ENCODE results near the gene TP73.
A peak's percentile ranks its signal among the peaks of the same experiment; 100 is the strongest.
"Not testable (repeated sequence)": the region's sequence is repeated elsewhere in the genome, so short reads cannot be mapped to it uniquely, and the experiment has no call there.

The TP73 gene

DNA sequence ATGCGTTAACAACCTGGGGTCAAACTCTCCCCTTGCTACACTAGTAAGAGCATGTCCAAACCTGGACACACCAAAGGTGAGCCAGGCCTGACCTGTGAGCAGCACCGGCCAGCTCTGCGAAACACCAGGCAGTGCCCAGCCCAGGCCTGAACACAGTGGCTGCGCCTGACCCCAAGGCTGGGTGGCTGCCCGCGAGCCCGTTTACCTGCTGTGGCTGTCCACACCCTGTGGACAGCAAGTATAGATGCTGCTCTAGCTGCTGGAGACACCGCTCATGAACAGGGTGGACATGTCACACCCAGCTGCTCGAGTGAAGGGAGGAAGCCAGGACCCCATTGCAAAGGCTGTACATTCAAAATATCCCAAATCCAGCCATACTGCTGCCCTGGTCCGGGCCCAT is 92.3 kb downstream of the TP73 start:
- no peak for DNase-seq (ENCODE audit: low read depth)

DNA sequence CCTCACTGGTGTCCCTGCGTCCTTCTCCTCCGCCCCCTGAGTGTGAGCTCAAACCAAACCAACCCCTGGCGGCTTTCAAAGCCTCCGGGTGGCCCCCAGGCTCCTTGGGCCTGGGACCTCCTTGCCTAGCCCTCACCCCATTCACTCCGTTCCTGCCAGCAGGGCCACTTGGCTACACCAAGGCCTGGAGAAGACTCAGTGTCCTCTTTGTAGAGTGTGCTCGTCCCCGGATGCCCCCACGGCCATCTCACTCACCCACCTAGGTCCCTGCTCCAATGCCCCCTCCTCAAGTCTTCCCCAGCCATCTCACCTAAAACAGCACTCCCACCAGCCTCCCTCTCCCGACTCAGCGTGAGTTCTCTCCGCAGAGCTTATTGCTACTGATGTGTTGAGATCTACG is 92.8 kb downstream of the TP73 start:
- no peak for DNase-seq (ENCODE audit: low read depth)

DNA sequence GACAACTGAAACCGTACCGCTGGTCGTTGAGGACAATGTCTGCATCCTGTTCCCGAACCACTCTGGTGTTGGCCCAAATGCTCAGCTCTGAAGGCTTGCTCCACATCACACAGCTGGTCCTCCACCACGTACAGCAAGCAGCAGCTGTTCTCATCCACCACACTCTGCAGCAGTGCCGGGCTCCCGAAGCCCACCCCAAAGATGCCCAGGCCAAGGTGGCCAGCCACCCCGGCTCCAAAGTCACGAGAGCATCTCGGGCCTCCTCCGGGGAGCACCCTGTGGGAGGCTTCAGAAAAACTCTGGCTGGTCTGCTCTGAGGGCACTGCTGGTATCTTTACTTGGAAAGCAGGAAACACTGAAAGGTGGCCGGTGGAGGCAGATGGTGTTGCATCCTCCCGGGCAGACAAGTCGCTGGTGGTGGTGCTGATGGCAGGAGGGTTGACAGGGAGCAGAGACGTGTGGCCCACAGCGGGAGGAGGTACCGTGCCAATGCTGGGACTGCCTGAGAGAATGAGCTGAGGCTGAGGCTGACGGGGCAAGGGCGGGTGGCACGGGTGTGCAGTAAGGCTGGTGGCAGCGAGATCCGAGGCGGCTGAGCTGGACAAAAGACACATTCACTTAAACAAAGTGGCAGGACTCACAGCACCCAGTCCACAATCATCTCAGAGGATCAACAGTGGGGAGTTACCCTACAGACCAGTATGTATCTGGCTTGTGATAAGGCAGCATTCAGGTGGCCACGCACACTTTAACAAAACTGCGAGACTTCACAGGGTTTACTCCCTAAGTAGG is 93.5 kb downstream of the TP73 start:
- DNase-seq (ENCODE audit: low read depth) = no peak

DNA sequence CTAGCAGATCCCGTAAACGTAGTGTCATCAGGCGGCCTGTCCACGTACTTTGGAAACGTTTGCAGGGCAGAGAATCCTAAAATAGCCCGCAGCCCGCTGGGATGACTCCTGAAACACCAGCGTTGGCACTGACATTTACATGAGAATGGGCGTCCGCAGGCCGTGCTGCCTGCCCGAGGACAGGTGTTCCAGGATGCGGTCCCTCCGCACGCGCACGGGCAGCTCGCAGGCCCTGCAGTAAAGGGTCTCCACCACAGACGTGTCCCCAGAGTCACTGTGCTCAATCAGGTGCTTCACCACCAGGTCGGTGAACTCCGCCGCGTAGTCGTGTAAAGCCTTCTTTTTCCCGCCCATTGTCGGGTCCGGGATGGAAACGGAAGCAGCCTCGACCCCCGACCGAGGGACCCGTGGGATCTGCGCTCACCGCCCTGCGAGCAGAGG is 94.1 kb downstream of the TP73 start:
- DNase-seq (ENCODE audit: low read depth) = no peak

DNA sequence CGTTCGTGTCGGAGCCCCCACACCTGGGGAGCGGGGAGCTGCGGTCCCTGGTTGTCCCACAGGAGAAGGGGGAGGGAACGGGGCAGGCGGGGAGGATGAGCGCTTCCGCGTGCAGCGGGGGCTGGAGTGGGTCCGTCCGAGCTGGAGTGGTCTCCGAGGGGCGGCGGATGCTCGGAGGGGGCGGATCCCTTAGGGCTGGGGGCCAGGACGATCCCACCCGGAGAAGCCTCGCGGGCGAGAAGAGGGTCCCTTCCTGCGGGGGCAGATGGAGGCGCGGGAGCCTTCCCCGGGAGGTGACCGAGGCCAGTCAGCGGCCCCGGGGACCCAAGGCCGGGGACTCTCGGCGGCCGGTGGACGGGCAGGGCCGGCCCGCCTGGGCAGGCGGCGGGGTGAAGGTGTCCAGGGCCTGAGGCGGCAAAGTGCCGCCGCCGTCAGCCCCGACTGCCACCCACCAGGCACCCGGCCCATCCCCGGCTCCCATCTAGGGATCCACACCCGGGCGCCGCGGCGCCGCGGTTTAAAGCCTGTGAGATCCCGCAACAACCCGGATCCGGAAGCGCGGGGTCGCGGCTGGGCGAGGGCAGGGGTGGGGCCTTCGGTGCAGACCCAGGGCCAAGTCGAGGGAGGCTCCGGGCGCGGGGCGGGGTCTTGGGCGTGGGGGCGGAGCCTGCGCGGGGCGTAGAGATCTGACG is 94.7 kb downstream of the TP73 start:
- peak; percentile 83 for DNase-seq (ENCODE audit: low read depth)

DNA sequence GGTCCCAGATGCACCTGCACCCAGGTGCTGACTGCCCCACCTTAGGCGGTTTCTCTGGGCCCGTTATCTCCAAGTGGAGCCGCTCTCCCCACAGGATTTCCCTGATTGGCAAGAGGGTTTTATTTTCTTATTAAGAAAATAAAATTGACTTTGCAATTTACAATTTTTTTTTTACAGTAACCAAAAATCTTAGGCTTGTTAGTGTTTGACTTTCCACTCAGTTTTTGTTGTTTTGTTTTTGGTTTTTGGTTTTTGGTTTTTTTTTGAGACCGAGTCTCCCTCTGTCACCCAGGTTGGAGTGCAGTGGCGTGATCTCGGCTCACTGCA is 95.2 kb downstream of the TP73 start:
- no peak for DNase-seq (ENCODE audit: low read depth)

DNA sequence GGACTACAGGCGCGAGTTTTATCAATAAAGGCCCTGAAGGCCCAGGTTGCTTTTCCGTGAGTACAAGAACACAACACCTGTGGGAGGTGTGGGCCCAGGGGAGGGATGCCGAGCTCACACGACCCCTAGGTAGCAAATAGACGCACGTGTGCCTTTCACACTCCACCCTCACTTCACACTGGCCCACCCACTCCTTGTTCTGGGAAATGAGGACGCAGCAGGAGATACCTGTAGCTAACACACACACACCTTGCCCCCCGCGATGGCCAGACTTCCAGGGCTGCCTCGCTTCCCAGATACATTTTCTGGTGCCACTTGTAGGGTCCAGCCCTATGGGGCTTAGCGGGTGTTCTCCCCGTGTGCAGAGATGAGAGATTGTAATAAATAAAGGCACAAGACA is 95.6 kb downstream of the TP73 start:
- DNase-seq (ENCODE audit: low read depth) = no peak

DNA sequence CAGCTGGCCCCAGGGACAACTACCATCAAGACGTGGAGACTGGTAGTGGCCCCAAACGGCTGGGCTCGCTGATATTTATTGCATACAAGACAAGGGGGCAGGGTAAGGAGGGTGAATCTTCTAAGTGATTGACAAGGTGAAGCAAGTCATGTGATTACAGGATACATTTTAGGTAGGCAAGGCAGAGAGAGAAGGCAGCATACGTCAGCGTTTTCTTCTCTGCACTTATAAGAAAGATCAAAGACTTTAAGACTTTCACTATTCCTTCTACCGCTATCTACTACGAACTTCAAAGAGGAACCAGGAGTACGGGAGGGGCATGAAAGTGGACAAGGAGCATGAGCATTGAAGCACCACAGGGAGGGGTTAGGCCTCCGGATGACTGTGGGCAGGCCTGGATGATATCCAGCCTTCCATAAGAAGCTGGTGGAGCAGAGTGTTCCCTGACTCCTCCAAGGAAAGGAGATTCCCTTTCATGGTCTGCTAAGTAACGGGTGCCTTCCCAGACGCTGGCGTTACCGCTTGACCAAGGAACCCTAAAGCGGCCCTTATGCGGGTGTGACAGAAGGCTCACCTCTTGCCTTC is 96.1 kb downstream of the TP73 start:
- DNase-seq (ENCODE audit: low read depth) = not testable (repeated sequence)

DNA sequence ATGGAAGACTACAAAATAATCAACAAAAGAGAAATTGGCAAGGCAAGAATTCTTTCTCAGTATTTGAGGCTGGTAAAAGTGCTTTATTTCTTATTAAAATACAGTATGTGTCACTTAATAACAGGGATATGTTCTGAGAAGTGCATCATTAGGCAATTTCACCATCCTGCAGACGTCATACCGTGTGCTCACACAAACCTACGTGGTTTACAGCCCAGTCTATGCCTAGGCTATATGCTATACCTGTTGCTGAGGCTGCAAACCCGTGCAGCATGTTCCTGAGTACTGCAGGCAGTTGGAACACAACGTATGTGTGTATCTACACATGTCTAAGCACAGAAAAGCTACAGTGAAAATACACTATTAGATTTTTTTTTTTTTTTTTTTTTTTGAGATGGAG is 97.2 kb downstream of the TP73 start:
- no peak for DNase-seq (ENCODE audit: low read depth)

DNA sequence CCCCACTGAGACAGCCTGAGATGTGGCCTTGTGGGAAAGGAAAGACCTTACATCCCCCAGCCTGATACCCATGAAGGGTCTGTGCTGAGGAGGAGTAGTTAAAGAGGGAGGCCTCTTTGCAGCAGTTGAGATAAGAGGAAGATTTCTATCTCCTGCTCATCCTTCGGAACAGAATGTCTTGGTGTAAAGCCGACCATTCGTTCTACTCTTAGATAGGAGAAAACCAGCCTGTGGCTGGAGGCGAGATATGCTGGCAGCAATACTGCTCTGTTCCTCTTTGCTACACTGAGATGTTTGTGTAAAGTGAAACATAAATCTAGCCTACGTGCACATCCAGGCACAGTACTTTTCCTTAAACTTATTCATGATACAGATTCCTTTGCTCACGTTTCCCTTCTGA is 98.4 kb downstream of the TP73 start:
- no peak for DNase-seq (ENCODE audit: low read depth)

DNA sequence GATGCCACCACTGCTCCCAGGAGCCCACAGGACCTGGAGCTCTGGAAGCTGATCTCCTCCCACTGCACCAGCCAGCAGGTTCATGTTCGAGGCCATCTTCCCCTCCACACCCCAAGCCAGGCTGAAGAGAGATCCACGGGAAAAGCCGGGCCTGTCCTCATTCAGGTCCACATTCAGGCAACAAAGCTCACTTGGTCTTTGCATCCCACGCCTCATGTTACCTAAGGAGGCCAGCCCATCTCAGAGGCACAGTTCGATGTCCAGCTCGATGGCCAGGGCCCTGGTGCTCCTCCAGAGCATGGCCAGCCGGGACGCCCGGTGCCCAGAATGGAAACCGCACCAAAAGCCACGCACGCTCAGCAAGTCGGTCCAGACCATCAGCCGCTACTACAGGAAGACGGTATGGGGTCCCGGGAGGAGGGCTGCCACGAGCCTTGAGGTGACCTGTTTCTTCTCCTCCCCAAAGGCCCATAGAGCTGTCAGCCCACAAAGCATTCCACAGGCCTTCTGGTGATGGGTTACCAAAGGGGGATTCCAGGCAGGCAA is 100.2 kb downstream of the TP73 start, which contains the start of gene CCDC27:
Gene CCDC27 (plus strand): TSS at position 51 of the 546 bp plus-strand sequence. CDS start 32 bp downstream, at position 83.
- DNase-seq (ENCODE audit: low read depth) = no peak

DNA sequence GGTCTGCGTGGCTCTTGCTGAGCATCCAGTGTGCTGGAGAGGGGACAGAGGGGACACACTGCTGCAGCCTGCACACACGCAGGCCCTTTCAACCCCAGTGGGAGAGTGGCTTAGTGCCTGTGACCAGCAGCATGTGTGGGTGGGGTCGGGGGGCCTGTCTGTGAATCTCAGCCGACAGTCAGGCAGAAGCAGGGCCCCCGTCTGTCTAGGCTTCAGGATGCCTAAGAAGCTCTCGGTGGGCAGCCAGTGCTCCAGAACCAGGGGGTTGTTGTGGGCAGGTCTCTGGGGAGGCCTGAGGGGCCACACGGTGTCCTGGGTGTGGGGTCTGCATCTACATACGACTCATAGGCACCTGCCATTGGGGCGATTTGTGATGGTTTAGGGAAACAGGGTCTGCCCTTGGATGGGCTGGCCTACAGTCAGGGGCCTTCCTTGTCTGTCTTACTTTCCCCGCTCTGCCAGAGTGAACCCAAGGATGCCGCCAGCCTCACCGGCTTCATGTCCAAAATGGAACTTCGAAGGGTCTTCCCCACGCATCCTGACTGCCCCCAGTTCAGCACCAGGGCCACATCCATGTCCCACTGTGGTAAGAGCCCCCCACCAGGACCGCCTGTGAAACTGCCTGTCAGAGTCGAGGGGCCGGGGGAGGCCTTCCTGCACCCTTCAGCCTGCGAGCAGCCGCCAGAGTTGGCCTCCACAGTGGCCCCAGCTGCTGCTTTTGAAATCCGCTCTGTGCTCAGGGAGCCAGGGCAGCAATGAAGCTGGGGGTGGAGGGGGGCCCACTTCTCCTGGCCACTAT is 101.5 kb downstream of the TP73 start:
- no peak for DNase-seq (ENCODE audit: low read depth)

DNA sequence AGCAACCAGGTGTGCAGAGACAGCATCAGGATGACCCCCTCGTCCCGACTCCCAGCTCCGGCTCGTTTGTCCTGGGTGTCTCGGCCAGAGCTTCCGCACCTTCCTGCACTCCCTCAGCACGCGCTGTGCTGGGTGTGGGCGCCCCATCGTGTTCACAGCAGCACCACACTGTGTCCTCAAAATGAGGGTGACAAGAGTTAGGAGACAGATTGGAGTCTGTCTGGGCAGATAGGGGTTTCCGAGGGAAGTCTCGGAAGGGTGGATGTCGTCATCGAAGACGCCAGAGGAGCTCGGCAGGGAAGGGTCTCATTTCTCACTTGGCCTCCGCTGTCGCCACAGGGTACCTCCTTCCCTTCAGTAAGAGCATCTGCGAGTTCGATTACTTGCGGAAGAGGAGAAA is 104.1 kb downstream of the TP73 start:
- no peak for DNase-seq (ENCODE audit: low read depth)

DNA sequence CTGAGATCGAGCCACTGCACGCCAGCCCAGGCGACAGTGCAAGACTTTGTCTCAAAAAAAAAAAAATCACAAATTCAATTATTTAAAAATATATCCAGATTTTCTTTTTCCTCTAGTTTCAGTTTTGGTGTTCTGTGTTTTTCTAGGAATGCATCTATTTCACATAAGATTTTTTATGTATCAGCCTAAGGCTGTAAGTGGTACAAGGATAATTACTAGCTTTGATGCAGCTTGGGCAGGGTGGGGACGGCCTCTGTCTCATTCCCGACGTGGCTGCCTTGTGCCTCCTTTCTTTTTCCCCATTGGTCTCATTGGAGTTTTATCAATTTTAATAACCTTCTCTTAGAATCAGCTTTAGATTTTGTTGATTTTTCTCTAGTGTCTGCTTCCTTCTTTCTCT is 106.8 kb downstream of the TP73 start:
- no peak for DNase-seq (ENCODE audit: low read depth)

DNA sequence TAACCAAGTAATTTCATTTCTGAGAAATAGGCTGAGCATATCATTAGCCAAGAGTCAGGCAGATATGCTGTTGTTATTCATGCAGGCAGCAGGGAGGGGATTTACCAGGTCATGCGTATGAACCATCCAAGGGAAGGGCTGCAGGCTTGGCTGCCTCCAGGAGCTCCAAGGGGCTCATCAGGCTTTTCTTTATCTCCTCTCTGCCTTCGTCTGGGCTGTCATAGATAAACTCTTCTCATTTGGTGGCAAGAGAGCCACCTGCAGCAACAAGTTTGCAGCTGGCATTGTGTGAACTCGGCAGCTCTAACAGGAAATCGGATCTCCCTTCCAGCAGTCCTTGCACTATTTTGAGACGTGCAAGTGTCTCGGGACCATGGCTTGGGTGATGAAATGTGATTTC is 107.5 kb downstream of the TP73 start:
- no peak for DNase-seq (ENCODE audit: low read depth)

DNA sequence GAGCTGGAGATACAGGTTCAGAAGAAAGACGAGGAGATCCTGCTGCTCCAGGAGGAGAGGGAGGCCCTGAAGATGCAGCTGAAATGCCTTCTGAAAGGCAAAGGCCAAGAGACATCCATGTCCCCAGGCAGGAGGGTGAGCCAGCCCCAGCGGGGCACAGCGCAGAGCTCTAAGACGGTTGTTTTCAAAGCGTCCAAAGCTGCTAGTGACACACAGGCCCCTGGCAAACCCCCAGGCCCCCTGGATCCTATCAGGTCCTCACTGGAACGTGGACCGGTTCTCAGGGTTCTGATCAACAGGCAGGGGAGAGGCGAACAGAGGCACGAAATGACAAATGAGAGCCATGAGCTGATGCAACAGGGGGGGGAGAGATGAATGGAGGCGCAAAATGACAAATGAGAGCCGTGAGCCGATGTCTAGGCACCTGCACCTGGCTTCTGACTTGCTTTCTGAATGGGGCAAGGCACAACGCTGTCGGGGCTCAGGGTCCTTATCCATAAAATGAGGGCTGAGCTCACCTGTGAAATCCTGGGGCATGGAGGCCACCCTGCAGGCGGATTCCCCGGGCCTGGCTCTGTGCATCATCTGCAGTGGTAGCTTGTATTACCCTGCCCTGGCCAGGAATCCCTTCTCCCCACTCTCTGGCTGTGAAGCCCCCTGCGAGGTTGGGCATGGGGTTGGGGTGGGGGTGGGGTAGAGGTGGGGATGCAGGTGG is 109.1 kb downstream of the TP73 start:
- no peak for DNase-seq (ENCODE audit: low read depth)

DNA sequence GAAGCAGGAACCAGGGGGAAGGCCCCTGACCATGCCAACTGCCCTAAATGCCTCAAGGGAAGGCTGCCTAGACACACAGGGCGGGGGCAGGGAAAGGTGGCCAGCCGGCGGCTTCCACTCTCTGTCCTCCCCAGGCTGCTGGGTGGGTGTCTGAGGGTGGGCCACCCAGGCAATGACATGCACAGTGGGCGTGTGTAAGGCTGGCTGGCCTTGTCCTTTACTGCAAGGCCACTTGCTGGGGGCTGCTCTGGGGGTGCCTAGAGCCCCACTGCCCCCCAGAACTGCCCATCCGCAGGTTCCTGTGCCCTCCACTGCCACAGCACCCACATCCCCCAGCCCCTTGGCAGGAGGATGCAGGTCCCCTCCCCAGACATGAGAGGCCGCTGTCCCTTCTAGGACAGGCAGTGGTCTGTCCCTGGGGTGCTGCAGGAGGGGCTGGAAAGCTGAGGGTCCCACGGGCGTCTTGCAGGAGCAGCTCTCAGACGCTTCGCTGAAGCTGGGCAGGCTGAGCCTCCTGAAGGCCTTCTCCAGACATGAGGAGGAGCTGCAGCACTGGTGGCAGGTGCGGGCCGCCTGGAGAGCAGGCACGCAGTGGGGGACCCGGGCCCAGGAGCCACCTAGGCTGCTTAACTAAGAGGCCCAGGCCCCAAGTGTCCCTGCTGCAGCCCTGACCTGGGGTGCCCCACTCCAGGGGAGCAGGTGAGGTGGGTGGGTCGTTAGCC is 110.0 kb downstream of the TP73 start:
- no peak for DNase-seq (ENCODE audit: low read depth)

DNA sequence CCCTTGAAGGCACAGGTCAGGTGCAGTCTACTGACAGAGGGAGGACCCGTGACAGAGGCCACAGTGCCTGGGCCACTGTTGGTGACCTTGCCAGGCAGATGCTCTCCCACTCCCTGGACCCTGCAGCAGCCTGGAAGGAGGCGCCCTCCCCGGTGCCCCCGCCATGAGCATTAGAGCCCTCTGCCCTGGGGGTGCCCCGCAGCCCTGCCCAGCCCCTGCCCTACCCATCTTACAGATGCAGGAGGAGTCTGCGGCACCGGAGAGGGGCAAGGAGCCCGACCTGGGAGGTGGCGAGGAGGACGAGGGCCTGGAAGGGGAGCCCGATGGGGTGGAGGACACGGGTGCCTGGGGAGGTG is 110.5 kb downstream of the TP73 start:
- no peak for DNase-seq (ENCODE audit: low read depth)

DNA sequence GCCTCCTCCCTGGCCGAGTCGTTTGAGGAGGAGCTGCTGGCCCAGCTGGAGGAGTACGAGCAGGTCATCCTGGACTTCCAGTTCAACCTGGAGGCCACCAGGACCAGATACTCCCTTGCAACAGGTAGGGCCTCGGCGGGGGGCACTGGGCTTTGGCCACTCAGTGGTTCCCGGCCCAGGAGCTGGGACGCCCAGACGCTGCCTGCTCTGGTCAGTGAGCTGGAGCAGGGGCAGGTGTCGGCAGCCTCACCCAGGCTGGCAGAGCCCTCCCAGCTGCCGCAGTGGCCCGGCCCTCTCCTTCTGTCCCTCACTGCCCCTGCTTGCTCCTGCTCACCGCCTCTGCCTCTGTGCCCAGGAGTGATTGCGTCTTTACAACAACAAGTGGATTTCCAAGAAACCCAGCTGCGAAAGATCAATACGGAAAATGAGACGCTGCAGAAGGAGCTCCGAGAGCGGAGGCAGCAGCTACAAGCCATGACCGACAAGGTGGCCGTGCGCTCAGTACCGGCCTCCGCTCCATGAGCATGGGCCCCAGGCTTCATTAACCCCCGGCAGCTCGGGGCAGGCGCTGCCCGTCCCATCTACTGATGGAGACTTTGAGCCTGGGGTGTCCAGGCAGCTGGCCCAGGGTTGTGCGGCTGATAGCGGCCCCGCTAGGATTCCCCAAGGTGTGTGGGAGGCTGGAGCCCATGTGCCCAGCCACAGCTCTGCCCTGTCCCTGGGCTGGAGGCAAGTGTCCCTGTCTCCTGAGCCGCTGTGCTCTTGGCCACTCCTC is 111.2 kb downstream of the TP73 start:
- DNase-seq (ENCODE audit: low read depth) = no peak

DNA sequence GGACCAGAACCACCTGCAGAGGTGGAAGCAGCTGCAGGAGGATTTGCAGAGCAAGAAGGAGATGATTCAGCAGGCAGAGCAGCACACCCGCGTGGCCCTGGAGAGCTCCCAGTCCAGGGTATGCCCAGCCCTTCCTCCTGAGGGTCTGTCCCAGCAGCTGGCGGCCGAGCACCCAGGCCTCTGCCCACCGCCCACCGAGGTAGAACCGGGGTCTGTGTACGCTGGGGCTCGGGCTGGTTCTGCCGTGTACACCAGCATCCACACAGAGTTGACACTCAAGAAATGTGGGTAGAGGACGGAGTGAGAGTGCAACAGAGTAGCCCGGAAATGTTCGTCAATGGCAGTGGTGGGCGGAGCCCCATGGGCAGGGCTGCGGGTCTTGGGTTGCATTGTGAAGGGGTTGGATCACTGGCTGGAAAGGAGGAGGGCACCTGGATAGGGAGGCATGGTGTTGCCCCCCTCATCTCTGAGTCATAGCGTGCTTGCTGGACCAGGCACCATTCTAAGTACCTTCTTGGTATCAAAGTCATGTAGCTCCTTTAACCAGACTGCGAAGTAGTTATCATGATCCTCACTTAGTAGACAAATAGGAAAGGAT is 115.1 kb downstream of the TP73 start:
- DNase-seq (ENCODE audit: low read depth) = no peak
